ENCODE results near the gene CUL3. TPM values are rescaled to one million over a fixed set of nuclear protein-coding genes. Genes with fewer than 3 reads are reported as not detected.

The CUL3 gene
- total and polyA plus RNA-seq, 10 of the 15 experiments (the other 5 are each of a cell fraction or from before 2014, with no cell fraction given), result 22.0 to 95.4 (median 53.4) TPM

GRCh38 chr2:224520064-224520463 lies 65.1 kb downstream of the CUL3 start (continued):
- no peak for TF ChIP-seq EGR1 (IDR thresholded peaks at IDR 0.05; ENCODE audit: borderline replicate concordance in 1 of 2, low read depth in 2 of 2, low read length in 2 of 2)
- 0 out of 2 replicates have a peak, but pooled peaks have one; percentile 33 for TF ChIP-seq ZNF24 (IDR thresholded peaks at IDR 0.05)
- TF ChIP-seq WRNIP1 (IDR thresholded peaks at IDR 0.05; ENCODE audit: borderline replicate concordance, low read depth, low read length), result no peak
- peak in 1 of 2 experiments; percentile 64; a peak in 1 of 4 replicates for TF ChIP-seq ETV6 (conservative IDR thresholded peaks at IDR 0.05 in 1 of 2, IDR thresholded peaks at IDR 0.05 in 1 of 2; ENCODE audit: borderline replicate concordance in 1 of 2, low read depth in 1 of 2)
- no peak for TF ChIP-seq PBX3 (IDR thresholded peaks at IDR 0.05; ENCODE audit: insufficient replicate concordance, low read depth, low read length)
- peak; percentile 79; the same call in 1 of the 2 replicates for TF ChIP-seq ATF2 (IDR thresholded peaks at IDR 0.05; ENCODE audit: low read length)
- TF ChIP-seq KDM1A (IDR thresholded peaks at IDR 0.05; ENCODE audit: borderline replicate concordance), result no peak
- no peak for TF ChIP-seq SREBF2 (IDR thresholded peaks at IDR 0.05; ENCODE audit: low read length)
- no peak for TF ChIP-seq SMAD1 (IDR thresholded peaks at IDR 0.05; ENCODE audit: low read depth, partially characterized antibody)
- 0 out of 2 replicates have a peak, but pooled peaks have one; percentile 19 for TF ChIP-seq GABPA (IDR thresholded peaks at IDR 0.05; ENCODE audit: low read depth)
- no peak for TF ChIP-seq RBBP5 (conservative IDR thresholded peaks at IDR 0.05)
- no peak for TF ChIP-seq NKRF (conservative IDR thresholded peaks at IDR 0.05)
- TF ChIP-seq KAT2A (conservative IDR thresholded peaks at IDR 0.05; ENCODE audit: control insufficient read depth, low read depth, low read length), result no peak
- no peak for TF ChIP-seq HDAC2 (IDR thresholded peaks at IDR 0.05)
- no peak for TF ChIP-seq BRCA1 (IDR thresholded peaks at IDR 0.05; ENCODE audit: low read depth, low read length)
- peak; percentile 24 for TF ChIP-seq SP1 (IDR thresholded peaks at IDR 0.05; ENCODE audit: low read depth, low read length)
- 0 out of 2 replicates have a peak, but pooled peaks have one; percentile 16 for TF ChIP-seq CHD2 (IDR thresholded peaks at IDR 0.05; ENCODE audit: borderline replicate concordance, low read depth, low read length)
- TF ChIP-seq ZNF687 (IDR thresholded peaks at IDR 0.05), result no peak
- TF ChIP-seq TAF1 (IDR thresholded peaks at IDR 0.05; ENCODE audit: borderline replicate concordance, low read depth, low read length), result 0 out of 2 replicates have a peak, but pooled peaks have one; percentile 26
- TF ChIP-seq ZNF274 (IDR thresholded peaks at IDR 0.05; ENCODE audit: insufficient read depth, insufficient read length), result no peak
- no peak for TF ChIP-seq FOS (IDR thresholded peaks at IDR 0.05; ENCODE audit: borderline replicate concordance, extremely low read depth, insufficient read length)

Data from GM12878 (cell line).